H9 (cell line): ENCODE data around the gene SH3RF3. TPM values are rescaled to one million over a fixed set of nuclear protein-coding genes. Genes with fewer than 3 reads are reported as not detected.

Experiments
- DNase-seq: peaks from one replicate; pipeline ENCODE4 v3.0.0-alpha.2; 2017
- H2AFZ ChIP-seq: one replicate; pipeline ENCODE4 v1.6.1; 2013; ENCODE audit warnings: mild to moderate bottlenecking, low read length, control low read depth, moderate library complexity
- H2AK5ac ChIP-seq: 2 replicates; pipeline ENCODE4 v1.6.1; 2013; ENCODE audit warnings: low read length, control low read depth, mixed read lengths; ENCODE audit not compliant: insufficient read length
- H2BK120ac ChIP-seq: one replicate; pipeline ENCODE4 v1.6.1; 2013; ENCODE audit warnings: low read depth, mild to moderate bottlenecking, low read length, control low read depth, inconsistent platforms; ENCODE audit not compliant: poor library complexity, severe bottlenecking
- H2BK12ac ChIP-seq: 2 replicates; pipeline ENCODE4 v1.6.1; 2013; ENCODE audit warnings: low read length, control low read depth, mixed read lengths, low read depth; ENCODE audit not compliant: insufficient read length
- H2BK15ac ChIP-seq: 2 replicates; pipeline ENCODE4 v1.6.1; 2013; ENCODE audit warnings: low read depth, low read length, control low read depth
- H2BK20ac ChIP-seq: one replicate; pipeline ENCODE4 v1.6.1; 2013; ENCODE audit warnings: low read depth, mild to moderate bottlenecking, low read length, control low read depth, inconsistent platforms; ENCODE audit not compliant: poor library complexity, severe bottlenecking
- H2BK5ac ChIP-seq: 2 replicates; pipeline ENCODE4 v1.6.1; 2013; ENCODE audit warnings: low read length, control low read depth, mixed read lengths; ENCODE audit not compliant: insufficient read length
- H3K14ac ChIP-seq: 2 replicates; pipeline ENCODE4 v1.6.1; 2013; ENCODE audit warnings: low read length, control low read depth; ENCODE audit not compliant: insufficient read depth
- H3K18ac ChIP-seq: 2 replicates; pipeline ENCODE4 v1.6.1; 2013; ENCODE audit warnings: low read depth, mild to moderate bottlenecking, mixed read lengths, low read length, control low read depth; ENCODE audit not compliant: insufficient read length
- H3K23ac ChIP-seq: 2 replicates; pipeline ENCODE4 v1.6.1; 2013; ENCODE audit warnings: low read length, control low read depth, mixed read lengths, low read depth; ENCODE audit not compliant: insufficient read length
- H3K23me2 ChIP-seq: 2 replicates; pipeline ENCODE4 v1.6.1; 2013; ENCODE audit warnings: low read depth, mild to moderate bottlenecking, mixed read lengths, low read length, control low read depth; ENCODE audit not compliant: insufficient read length, poor library complexity, severe bottlenecking
- H3K27ac ChIP-seq: 2 replicates; pipeline ENCODE4 v1.5.1; 2013; ENCODE audit warnings: low read length, control low read depth, mixed read lengths, low read depth; ENCODE audit not compliant: insufficient read length
- H3K27me3 ChIP-seq: 2 replicates; pipeline ENCODE4 v1.6.1; 2013; ENCODE audit warnings: low read length, control low read depth, inconsistent platforms; ENCODE audit not compliant: insufficient read depth
- H3K4ac ChIP-seq: 2 replicates; pipeline ENCODE4 v1.6.1; 2013; ENCODE audit warnings: low read depth, mild to moderate bottlenecking, control low read depth, inconsistent platforms, low read length, moderate library complexity
- H3K4me1 ChIP-seq: 2 replicates; pipeline ENCODE4 v1.6.1; 2013; ENCODE audit warnings: low read length, control low read depth, inconsistent platforms; ENCODE audit not compliant: insufficient read depth
- H3K4me2 ChIP-seq: 2 replicates; pipeline ENCODE4 v1.6.1; 2013; ENCODE audit warnings: low read length, control low read depth, mixed read lengths; ENCODE audit not compliant: insufficient read length, insufficient read depth
- H3K56ac ChIP-seq: 2 replicates; pipeline ENCODE4 v1.6.1; 2013; ENCODE audit warnings: low read depth, mild to moderate bottlenecking, mixed read lengths, low read length, control low read depth; ENCODE audit not compliant: insufficient read length
- H3K79me1 ChIP-seq: 2 replicates; pipeline ENCODE4 v1.6.1; 2013; ENCODE audit warnings: low read depth, mild to moderate bottlenecking, moderate library complexity, low read length, control low read depth, inconsistent platforms; ENCODE audit not compliant: insufficient read depth, poor library complexity, severe bottlenecking
- H3K79me2 ChIP-seq: 2 replicates; pipeline ENCODE4 v1.6.1; 2013; ENCODE audit warnings: low read length, control low read depth, inconsistent platforms; ENCODE audit not compliant: insufficient read depth
- H3K9ac ChIP-seq: 2 replicates; pipeline ENCODE4 v1.6.1; 2013; ENCODE audit warnings: low read length, control low read depth, mixed read lengths; ENCODE audit not compliant: insufficient read length; ENCODE audit errors: extremely low read depth
- H3K9me3 ChIP-seq: one replicate; pipeline ENCODE4 v1.6.1; 2013; ENCODE audit warnings: low read depth, low read length, inconsistent platforms; ENCODE audit not compliant: control insufficient read depth
- H3T11ph ChIP-seq: one replicate; pipeline ENCODE4 v1.6.1; 2013; ENCODE audit warnings: mild to moderate bottlenecking, low read length, control low read depth, inconsistent platforms
- H4K20me1 ChIP-seq: one replicate; pipeline ENCODE4 v1.6.1; 2013; ENCODE audit not compliant: control insufficient read depth, insufficient read length, insufficient read depth
- H4K5ac ChIP-seq: 2 replicates; pipeline ENCODE4 v1.6.1; 2013; ENCODE audit warnings: low read depth, mild to moderate bottlenecking, mixed read lengths, low read length, control low read depth; ENCODE audit not compliant: insufficient read length
- H4K8ac ChIP-seq: replicated peaks from 2 replicates; pipeline ENCODE4 v1.6.1; 2013; ENCODE audit warnings: low read length, control low read depth, mixed read lengths, low read depth; ENCODE audit not compliant: insufficient read length
- H4K91ac ChIP-seq: 2 replicates; pipeline ENCODE4 v1.6.1; 2013; ENCODE audit warnings: low read depth, mild to moderate bottlenecking, moderate library complexity, mixed read lengths, low read length, control low read depth; ENCODE audit not compliant: insufficient read length
- H3K27ac Mint-ChIP-seq, 3 experiments: 2 replicates in 2 of 3; 3 replicates in 1 of 3; pipeline ENCODE4 v1.8.0; 2020 to 2021; ENCODE audit warnings: mixed read lengths in 3 of 3, mild to moderate bottlenecking in 1 of 3, moderate library complexity in 1 of 3
- H3K27me3 Mint-ChIP-seq: 2 replicates; pipeline ENCODE4 v1.8.0; 2021; ENCODE audit warnings: low read depth, mild to moderate bottlenecking, moderate library complexity, mixed read lengths
- H3K36me3 Mint-ChIP-seq, 3 experiments: 2 replicates in 2 of 3; 3 replicates in 1 of 3; pipeline ENCODE4 v1.8.0; 2020 to 2021; ENCODE audit warnings: low read depth in 3 of 3, mixed read lengths in 3 of 3; ENCODE audit not compliant: insufficient read depth in 1 of 3
- H3K4me1 Mint-ChIP-seq, 2 experiments: 2 replicates each; pipeline ENCODE4 v1.8.0; 2020; ENCODE audit warnings: mixed read lengths in 2 of 2
- H3K4me3 Mint-ChIP-seq, 2 experiments: 2 replicates in 1 of 2; 3 replicates in 1 of 2; pipeline ENCODE4 v1.8.0; 2020 to 2021; ENCODE audit warnings: mild to moderate bottlenecking in 2 of 2, mixed read lengths in 2 of 2, moderate library complexity in 1 of 2
- H3K9me3 Mint-ChIP-seq, 2 experiments: 2 replicates in 1 of 2; 3 replicates in 1 of 2; pipeline ENCODE4 v1.8.0; 2020; ENCODE audit warnings: mild to moderate bottlenecking in 2 of 2, mixed read lengths in 2 of 2, moderate library complexity in 1 of 2
- CTCF ChIP-seq: fragments of 200-600 bp; sonication (generic); conservative IDR thresholded peaks from 3 replicates; pipeline ENCODE4 v1.8.0; 2021; ENCODE audit warnings: antibody characterized with exemption, mild to moderate bottlenecking
- WGBS: extraction: QIAGEN DNeasy Blood & Tissue Kit; methylation state at CpG from one replicate; pipeline ENCODE4 v1.1.7; 2013; ENCODE audit warnings: missing lambda C conversion rate, low lambda C conversion rate, mixed read lengths; ENCODE audit not compliant: insufficient read length; ENCODE audit errors: extremely low coverage; 5-methylcytosine and 5-hydroxymethylcytosine counted together
- total RNA-seq: library from RNA; stranded (reverse); gene quantifications from 2 replicates; pipeline ENCODE4 v1.2.1, GENCODE V29; 2021

SH3RF3 gene
- total RNA-seq, 1 experiment from 2014 or later = 0.46 TPM

GRCh38 chr2:109178968-109179367, 50.0 kb downstream of the SH3RF3 start:
- H3K27ac Mint-ChIP-seq = no peak overlapping the region
- Histone ChIP-seq H3K56ac (no peak overlapping the region), H3K4ac (no peak overlapping the region), H3K27ac (no peak overlapping the region), H3K18ac (no peak overlapping the region), H3K23me2 (no peaks in the 10 kb centered on the region), H2BK20ac (no peak overlapping the region), H4K20me1 (no peaks in the 10 kb centered on the region), H4K8ac (no peak overlapping the region), H3K9ac (no peak overlapping the region), H3K14ac (no peak overlapping the region), H3K79me2 (no peaks in the 10 kb centered on the region), H3K27me3 (no peaks in the 10 kb centered on the region), H3K9me3 (no peaks in the 10 kb centered on the region), H3K23ac (no peak overlapping the region), H4K5ac (no peak overlapping the region), H3K4me1 (no peaks in the 10 kb centered on the region), H3K4me2 (no peak overlapping the region), H2BK12ac (no peak overlapping the region), H3K79me1 (no peaks in the 10 kb centered on the region), H2AFZ (no peak overlapping the region), H2BK15ac (no peak overlapping the region), H2AK5ac (no peak overlapping the region), H3T11ph (no peak overlapping the region), H2BK5ac (no peak overlapping the region), H2BK120ac (no peak overlapping the region), H4K91ac (no peak overlapping the region)
- peaks cover 12% of the 10 kb centered on the region in 2 experiments for H3K4me1 Mint-ChIP-seq
- TF ChIP-seq CTCF = no peak
- DNase-seq = no peak
- peaks cover 7 to 20% (median 10%) of the 10 kb centered on the region in 3 experiments for H3K36me3 Mint-ChIP-seq
- no CpG with 5 or more reads among the region's 3 CpGs for WGBS
- H3K4me3 Mint-ChIP-seq = no peak overlapping the region
- peaks cover 2% of the 10 kb centered on the region for H3K27me3 Mint-ChIP-seq
- H3K9me3 Mint-ChIP-seq = peaks cover 27 to 34% of the 10 kb centered on the region in 2 experiments; a peak in 4 of 5 replicates
